GM19193 (cell line): ENCODE data around the gene ZC3H15.

Experiments used
- POLR2A ChIP-seq: IDR thresholded peaks from 4 replicates; pipeline ENCODE4 v1.6.1; 2011; ENCODE audit not compliant: insufficient read depth, insufficient read length; ENCODE audit errors: extremely low read depth

ZC3H15 gene

DNA sequence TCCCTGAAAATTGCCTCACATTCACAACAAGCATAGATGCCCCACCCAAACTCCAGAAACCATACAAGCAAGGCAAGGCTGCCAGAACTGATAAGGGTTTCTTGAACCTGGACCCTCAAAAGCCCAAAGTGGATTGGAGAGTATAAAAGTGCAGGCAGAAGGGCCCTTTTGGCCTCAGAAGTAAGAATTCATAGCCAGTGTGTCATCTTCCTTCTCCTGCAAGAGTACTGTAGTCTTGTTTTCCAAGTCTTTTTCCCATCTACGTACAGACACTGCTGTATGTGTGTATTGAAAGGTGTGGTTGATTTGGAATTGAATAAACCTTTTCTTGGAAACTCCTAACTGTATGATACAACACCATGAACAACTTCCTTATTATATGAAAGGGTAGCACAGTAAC is 46.8 kb downstream of the ZC3H15 start:
- no peak for TF ChIP-seq POLR2A

DNA sequence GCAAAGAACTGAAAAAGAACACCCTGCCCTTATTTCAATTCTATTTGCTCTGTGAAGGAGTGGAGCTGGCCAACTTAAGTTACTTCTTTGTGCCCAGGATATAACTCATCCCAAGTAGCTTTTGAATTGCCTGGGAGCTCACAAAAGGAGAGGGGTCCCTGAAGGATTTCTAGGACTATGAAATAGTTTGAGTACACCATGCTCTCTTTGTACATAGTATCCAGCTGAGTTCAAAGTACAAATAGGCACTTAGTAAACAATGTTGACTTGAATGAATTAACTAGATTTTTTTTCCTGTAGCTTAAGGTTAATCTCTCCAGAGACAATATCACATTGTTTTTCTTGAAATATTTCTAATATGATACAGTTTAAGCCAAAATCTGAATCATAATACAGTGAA is 47.7 kb downstream of the ZC3H15 start:
- no peak for TF ChIP-seq POLR2A

DNA sequence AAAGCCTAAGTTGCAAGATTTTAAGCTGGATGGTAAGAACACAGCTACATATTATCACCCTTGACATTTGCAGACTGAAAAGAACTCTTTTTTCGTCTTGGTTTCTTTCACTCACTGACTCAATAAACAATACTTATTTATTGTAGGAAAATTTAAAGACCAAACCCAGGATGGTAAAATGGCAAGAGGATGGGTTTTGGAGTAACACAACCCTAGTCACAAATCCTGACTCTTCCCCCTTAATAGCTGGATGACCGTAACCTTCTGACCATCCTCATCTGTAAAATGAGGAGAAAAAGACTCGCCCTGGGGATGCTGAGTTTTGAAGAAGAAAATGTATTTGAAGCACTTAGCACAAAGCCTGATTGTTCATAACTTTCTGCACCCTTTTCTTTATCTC is 48.3 kb downstream of the ZC3H15 start:
- no peak for TF ChIP-seq POLR2A

DNA sequence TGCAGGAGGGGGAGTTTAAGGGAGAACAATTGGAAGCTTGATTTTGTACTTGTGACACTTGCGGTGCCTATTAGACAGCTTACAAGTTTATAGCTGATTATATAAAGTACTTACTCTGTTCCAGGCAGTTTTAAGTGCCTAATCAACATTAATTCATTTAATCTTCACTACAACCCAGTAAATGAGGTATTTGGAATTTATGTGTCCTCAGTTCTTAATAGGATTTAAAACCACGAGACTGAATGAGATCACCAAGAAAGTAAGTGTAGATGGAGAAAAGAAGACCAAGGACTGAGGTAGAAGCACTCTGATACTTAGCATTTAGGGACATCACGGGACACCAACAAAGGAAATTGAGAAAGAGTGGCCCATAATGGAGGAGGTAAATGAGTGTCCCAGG is 49.8 kb downstream of the ZC3H15 start:
- TF ChIP-seq POLR2A: no peak

DNA sequence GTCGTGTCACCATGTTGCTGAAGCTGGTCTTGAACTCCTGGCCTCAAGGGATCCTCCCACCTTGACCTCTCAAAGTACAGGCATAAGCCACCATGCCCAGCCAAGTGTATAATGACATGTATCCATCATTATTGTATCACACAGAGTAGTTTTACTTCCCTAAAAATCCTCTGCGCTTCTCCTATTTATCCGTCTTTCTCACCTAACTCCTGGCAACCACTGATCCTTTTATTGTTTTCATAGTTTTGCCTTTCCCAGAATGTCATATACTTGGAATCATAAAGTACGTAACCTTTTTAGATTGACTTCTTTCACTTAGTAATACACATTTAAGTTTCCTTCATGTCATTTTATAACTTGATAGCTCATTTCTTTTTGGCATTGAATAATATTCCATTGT is 51.0 kb downstream of the ZC3H15 start:
- TF ChIP-seq POLR2A: no peak

DNA sequence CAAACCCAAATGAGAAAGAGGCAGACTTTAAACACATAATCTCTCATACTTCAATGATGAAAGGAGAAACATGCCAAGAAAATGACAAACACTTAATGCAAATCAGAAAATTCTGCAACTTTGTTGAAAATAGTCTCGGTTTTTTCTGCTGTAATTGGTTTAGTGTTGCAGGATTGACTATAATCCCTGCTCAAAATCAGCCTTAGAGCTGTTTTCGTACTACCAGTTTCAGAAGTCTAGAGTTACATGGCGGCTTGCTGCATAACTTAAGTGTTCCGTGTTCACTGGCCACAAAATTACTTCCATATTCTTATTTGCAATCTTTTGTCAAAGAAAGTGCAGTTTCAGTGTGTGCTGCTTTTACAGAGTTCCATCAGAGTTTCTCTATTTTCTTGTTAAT is 54.9 kb downstream of the ZC3H15 start:
- TF ChIP-seq POLR2A: no peak

DNA sequence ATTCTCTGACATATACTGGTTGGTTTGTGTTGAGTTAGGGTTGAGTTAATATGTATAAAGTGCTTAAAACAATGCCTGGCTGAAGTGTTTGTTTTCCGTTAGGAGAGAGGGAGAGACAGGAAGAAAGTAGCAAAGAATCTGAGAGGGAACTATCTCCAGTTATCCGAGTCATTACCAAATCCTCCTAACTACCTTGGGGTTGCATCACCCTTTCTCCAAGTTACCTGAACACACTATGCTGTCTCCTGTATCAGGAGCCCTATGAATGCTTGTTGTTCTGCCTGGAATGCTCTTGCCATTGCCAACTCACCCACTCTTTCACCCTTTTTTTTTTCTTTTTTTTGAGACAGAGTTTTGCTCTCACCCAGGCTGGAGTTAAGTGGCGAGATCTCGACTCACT is 55.9 kb downstream of the ZC3H15 start:
- TF ChIP-seq POLR2A: no peak

DNA sequence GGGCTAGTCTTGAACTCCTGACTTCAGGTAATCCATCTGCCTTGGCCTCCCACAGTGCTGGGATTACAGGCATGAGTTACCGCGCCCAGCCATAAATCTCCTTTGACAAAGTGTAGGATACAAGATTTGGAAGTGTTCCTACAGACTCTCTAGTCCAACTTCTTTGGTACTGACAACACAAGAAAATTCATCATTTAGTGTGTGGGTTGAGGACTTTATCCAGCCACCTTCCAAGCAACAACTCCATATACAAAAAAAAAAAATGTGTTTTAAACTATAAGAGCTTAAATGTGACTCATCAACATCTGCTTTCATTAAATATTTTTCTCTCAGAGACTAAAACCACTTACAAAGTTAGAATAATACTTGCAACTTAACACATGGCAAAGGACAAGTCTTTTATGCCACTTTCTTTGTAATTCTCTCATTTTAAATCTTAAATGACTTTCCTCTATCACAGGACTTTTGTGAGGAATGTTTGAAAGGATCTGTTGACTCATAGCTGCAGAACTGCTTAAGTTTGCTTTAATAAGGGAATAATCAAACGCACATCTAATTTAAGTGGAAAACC is 57.6 kb downstream of the ZC3H15 start:
- TF ChIP-seq POLR2A: no peak

DNA sequence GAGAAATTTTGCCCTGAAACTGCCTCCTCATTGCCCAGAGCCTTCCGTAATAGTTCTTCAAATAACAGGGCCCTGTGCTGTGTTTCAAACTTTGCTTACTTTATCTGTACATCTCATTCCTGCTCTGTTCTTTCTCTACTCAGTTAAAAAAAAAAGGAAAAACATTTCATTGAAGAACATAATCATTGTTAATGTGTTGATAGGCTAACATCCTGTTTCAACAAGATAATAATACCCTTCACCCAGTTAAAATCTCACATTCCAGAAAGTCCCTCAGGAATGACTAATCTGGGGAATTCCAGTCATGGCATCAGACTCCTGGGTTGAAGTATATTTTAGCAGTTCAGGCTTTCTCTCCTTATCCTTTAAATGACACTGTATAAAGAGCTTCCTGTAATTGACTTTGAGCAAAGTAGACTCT is 58.2 kb downstream of the ZC3H15 start:
- TF ChIP-seq POLR2A: no peak

DNA sequence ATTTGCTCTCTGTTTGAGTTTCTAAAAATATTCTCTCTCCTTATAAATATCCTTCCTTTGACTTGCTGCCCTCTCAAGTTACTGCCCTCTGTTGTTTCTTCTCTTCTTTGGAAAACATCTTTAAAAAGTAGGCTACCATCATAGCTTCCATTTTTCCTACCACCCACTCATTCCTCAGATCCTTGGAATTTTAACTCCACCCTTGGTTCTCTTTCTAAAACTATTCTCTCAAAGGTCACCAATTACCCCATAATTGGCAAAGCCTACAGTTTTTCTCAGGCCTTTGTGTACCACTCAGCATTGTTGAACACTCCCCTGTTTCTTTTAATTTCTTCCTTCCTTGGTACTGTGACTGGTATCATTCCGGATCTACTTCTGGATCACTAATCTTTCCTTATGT is 60.8 kb downstream of the ZC3H15 start:
- no peak for TF ChIP-seq POLR2A

DNA sequence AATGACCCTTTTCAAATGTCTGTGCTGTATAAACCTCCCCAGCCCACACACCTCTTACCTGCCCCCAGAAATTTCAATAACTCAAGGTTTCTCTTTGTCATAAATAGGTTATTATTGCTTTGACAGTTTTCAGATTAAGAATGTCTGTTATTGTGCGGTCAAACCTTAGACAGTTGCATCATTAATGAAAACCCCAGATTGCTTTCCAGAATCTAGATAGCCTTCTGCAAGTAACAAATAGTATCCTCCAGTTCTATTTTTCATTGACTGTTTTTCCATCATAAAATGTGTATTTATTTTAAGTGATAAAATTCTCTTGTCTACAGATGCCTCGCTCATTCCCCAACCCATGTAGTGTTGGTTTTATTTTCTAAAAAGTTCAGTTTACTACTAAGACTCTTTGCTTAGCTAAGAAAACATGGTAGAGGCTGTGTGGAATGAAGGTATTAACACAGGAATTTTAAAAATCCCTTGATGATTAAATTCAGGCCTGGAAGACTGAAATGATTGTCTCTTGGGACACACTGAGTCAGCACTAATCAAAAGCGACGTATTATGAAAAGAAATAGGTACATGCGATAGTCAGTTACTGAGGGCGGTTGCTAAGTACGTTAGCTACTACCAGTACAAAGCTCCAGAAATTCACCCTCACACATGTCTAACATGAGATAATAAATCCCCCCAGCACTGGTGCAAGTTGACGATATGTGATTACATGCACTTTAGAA is 65.4 kb downstream of the ZC3H15 start:
- TF ChIP-seq POLR2A: no peak

DNA sequence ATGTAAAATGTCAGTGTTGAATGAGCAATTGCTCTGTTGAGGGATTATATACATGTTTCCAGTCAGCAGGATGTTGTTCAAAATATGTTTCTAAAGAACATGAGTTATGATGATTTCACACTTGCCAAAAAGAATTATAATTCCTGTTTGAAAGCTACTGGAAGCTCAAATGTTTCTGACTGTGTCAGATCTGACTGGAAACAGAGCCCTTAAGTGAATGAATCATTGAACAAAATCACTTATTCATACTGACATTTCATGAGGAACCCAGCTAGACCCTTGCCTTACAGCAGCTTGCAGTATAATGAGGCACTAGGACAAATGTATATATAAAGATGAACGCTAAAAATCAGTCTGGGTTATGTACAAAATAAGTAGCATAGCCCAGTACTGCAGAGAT is 68.4 kb downstream of the ZC3H15 start:
- no peak for TF ChIP-seq POLR2A

DNA sequence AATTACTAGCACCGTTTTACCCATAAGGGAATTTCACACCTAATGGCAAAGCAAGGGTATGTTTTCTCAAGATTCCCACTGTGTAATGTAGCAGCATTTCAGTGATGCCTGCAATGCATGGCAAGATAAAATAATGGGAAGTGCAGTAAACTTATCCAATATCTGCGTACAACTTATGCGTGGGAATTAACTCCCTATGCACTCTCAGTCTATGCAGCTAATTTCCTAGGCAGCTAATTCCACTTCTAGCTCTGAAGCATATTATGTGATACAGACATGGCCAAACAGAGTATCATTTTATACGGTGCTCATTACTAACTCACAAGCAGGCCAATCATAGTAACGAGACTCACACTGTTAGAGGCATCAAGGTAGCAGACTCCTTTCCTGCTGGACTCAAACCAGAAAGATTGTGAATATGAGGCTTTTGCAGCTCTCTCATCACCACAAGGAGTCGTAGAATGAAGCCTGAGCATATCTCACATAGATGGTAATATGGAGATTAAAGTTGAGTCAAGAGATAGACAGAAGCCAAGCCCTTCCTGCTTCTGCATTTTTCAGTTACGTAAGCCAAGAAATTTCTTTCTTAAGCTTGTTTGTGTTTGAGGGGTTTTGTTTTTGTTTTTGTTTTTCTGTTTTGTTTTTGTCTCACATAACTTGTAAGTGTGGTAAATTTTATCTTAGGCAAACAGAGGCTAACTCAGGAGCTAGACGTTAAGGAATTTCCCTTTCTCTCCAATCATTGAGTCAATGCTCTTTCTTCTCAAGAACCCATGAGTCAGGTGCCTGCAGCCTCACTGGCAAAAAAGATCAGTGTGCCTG is 69.0 kb downstream of the ZC3H15 start:
- no peak for TF ChIP-seq POLR2A

DNA sequence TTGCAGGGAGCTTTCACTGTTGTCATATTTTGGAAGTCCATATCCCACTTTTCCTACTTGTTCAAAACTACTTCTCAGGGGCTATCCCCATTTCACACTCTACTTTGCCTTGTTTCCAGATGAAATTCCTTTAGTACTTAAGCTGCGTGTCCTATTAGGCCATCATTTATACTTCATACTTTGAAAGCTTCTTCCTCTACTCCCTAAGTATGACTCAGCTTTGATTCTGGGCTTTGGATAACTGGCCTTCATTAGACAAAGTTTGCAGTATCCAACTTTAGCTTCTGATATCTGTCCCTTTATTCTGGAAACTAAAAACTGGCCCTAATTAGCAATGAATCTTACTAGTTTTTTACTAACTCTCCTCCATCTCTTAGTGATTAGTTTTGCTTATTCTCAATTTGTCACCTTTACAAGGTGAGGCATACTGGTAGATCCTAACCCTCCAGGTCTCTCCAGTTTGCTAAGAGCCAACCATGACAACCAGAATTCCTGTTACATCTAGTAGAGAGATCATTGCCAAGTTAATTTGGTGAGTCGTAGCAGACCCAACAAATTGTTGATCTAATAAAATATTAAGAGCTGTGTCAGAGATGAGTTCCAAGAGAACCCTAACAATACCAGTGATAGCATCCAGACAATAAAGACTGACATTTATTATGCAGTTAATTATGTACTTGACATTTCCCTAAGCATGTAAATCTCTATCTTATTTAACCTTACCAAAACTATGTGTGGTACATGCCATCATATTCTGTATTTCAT is 72.6 kb downstream of the ZC3H15 start:
- no peak for TF ChIP-seq POLR2A
